ENCODE data around the gene CDK5RAP1.

Gene CDK5RAP1

DNA sequence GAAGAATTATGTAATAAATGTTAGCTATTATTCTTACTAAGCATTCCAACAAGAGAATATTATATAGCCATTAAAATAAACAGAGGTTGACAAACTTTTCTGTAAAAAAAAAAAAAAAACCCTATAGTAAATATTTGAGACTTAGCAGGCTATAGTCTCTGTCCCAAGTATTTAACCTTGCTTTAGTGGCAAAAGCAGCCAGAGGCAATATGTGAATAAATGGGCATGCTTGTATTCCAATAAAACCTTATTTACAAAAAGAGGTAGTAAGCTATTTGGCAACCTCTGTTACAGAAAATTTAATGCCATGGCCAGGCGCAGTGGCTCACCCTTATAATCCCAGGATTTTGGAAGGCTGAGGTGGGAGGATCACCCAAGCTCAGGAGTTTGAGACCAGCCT, 14.6 kb downstream of the CDK5RAP1 start:
- DNase-seq (ENCODE audit: low read depth), result no peak

DNA sequence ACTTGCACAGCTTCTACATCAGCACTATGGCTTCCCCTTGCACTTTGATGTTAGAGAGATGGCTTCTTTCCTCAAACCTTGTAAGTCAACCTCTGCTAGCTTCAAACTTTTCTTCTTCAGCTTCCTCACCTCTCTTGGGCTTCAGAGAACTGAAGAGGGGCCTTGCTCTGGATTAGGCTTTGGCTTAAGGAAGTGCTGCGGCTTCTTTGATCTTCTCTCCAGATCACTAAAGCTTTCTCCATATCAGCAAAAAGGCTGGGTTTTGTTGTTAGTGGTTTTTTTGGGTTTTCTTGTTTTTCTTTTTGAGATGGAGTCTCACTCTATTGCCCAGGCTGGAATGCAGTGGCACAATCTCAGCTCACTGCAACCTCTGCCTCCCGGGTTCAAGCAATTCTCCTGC, 24.0 kb downstream of the CDK5RAP1 start:
- DNase-seq (ENCODE audit: low read depth), result no peak

DNA sequence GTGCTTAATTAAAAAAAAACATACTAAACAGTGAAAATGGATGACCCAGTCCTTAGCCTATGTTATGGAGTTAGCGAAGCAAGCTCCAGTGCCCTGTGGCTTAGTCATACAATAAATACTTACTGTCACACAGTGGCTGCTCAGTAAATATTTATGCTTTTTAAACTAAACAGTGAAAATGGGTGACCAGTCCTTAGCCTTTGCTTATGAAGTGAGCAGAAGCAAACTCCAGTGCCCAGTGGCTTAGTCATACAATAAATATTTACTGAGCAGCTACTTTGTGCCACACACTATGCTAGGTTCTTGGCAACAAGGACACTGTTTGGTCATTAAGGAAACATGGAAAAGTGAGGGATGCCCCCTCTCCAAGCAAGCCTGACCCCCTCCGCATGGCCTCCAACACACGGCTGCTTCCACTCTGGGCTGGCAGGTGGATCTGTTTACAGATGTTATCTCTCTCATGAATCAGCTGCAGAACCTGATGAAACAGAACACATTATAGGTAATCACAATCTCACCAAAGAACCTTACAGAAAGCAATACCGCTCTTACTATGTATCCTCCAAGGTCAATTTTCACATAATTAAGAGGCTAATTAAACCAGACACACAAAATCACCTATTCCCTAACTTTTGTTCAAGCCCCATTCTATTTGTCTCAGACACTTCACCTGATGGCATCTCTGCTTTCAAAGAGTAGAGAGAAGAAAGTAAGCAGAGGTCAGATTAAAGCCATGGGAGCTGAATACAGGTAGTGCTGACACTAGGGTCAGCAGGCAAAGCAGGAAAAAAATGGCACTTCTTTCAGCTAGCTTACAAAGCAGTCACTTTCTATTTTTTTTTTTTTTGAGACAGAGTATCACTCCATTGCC, 27.3 kb downstream of the CDK5RAP1 start:
- no peak for DNase-seq (ENCODE audit: low read depth)

- no peak for DNase-seq (ENCODE audit: low read depth)
Measured at GRCh38 chr20:33372993-33373441, 28.3 kb downstream of the CDK5RAP1 start.

GRCh38 chr20:33370291-33370690, 31.0 kb downstream of the CDK5RAP1 start:
- peak; percentile 53 for DNase-seq (ENCODE audit: low read depth)

DNA sequence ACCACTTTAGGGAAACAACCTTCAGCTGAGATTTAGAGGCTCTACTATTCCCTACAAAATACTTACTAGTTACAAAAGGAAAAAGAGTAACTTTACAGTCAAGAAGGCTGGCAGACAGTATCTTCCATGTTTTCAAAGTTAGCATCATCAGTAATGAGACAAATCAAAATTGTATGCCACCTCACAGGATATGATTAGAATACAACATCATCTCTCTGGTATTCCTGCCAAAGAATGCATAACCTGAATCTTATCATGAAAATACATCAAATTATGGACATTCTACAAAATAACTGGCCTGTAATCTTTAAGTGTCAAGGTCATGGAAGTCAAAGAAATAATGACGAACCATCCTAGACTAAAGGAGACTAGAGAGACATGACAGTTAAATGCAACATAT, 38.4 kb downstream of the CDK5RAP1 start:
- no peak for DNase-seq (ENCODE audit: low read depth)

DNA sequence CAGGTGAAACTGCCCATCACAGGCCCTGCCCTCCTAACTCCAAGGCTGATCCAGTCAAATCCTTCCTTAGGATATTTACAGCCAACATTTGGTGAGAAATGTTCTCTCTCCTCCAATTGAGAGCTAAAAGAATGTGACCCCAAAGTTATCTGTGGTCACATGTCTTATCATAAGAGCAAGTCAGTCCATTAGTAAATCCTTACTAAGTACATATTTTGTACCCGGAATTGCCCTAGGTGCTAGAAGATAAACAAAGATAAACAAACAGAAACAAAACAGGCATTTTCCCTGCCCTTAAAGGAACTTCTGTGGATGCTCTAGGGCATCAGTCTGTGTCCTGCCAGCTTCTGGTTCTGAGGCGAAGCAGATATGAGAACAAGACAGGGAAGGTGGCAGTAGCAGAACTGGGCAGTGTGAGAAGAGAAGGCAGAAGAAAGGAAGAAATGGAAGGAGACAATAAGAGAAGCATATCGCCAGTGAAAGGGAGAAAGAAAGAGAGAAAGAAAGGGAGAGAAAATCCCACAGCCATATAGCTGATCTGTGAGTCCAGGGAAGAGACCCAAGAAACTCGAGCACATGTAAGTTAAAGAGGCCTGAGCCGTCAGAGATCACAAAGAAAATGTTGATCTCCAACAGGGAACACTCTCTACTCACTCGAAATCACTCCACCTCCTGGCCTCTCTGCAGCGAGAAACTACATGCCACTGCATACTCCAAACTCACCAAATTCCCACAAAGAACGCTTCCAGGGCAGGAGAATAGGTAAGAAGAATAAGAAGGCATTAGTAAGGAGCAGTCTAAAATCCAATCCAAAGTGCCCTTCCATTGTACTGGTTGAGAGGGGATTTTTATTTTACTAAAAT, 41.7 kb downstream of the CDK5RAP1 start:
- no peak for DNase-seq (ENCODE audit: low read depth)

GRCh38 chr20:33353013-33353402, 48.3 kb downstream of the CDK5RAP1 start:
- DNase-seq (ENCODE audit: low read depth), result no peak

- no peak for DNase-seq (ENCODE audit: low read depth)
Measured at GRCh38 chr20:33352258-33353012, 48.9 kb downstream of the CDK5RAP1 start.

DNA sequence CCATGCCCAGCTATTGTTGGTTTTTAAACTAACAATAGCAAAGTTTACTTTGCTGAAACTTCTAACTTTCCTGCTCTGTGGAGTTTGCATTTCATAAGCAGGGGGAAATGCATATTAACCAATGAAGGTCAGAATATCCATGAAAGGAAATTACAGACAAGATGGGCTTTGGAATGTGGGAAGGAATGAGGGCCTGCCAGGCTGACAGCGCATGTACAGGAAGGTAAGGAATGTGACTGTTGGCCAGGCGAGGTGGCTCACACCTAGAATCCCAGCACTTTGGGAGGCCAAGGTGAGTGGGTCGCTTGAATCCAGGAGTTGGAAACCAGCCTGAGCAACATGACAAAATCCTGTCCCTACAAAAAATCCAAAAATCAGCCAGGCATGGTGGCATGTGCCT, 49.6 kb downstream of the CDK5RAP1 start:
- DNase-seq (ENCODE audit: low read depth), result no peak

GRCh38 chr20:33349493-33349892, 51.8 kb downstream of the CDK5RAP1 start:
- DNase-seq (ENCODE audit: low read depth), result no peak

GRCh38 chr20:33348136-33348937, 53.0 kb downstream of the CDK5RAP1 start:
- DNase-seq (ENCODE audit: low read depth), result no peak

DNA sequence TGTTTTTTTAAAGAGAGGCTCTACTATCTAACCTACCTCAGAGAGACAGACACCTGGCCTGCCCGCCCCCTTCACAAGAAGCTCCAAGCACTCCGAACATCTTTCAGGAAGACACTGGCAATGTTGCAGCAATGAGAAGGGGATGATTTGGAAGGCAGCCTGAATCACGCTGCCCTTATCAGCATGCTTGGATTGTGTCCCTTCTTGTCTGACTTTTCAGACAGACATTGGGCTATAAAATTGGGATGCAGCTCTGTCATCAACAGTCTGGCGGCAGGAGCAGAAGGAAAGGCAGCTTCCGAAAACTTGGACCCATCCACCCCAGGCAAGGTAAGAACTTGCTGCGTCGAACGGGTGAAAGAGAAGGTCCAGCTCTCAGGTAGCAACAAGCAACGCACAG, 56.0 kb downstream of the CDK5RAP1 start:
- DNase-seq (ENCODE audit: low read depth), result no peak

DNA sequence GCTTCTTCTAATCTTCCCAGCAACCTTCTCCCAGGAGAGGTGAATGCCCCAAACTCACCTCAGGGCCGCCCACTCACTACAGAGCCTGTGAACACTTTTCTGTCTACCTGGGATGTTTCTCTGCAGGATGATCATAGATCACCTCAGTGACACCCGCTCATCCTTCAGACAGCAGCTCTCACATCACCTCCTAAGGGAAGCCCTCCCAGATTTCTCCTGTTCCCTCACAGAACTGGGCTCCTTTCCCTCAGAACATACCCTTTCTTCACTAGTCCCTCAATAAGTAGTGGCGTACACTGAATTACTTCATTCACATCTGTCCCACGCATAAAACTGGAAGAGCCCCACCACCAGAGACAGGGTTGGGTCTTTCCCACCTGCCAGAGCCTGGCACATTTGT, 57.8 kb downstream of the CDK5RAP1 start:
- DNase-seq (ENCODE audit: low read depth), result no peak

- no peak for DNase-seq (ENCODE audit: low read depth)
Measured at GRCh38 chr20:33339515-33340058, 61.7 kb downstream of the CDK5RAP1 start.

GRCh38 chr20:33338467-33339258, 62.7 kb downstream of the CDK5RAP1 start:
- no peak for DNase-seq (ENCODE audit: low read depth)

GRCh38 chr20:33337531-33338165, 63.7 kb downstream of the CDK5RAP1 start:
- DNase-seq (ENCODE audit: low read depth), result no peak

GRCh38 chr20:33337119-33337518, 64.2 kb downstream of the CDK5RAP1 start:
- DNase-seq (ENCODE audit: low read depth), result no peak

DNA sequence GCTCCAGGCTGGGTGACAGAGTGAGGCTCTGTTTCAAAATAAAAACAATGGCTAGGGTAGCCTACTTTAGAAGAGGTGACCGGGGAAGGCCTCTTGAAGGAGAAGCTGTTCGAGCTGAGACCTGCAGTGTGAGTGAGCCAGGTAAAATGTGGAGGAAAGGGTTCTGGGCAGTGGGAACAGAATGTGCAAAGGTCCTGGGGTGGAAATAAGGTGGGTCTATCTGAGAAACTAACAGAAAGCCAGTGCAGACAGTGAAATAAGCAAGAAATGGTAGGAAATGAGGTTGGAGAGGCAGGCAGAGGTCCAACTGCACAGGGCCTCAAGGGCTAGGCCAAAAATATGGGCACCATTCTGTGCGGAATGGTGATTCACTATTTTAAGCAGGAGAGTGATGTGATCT, 64.9 kb downstream of the CDK5RAP1 start:
- no peak for DNase-seq (ENCODE audit: low read depth)

DNA sequence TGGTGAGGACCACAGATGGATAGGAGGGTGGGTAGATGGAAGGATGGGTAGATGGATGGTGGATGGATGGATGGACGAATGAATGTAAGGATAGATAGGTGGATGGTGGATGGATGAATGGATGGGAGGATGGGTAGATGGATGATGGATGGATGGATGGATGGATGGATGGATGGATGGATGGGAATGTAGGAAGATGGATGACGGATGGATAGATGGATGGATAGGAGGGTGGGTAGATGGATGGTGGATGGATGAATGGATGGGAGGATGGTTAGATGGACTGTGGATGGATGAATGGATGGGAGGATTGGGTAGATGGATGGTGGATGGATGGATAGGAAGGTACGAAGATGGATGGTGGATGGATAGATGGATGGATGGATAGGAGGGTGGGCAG, 67.2 kb downstream of the CDK5RAP1 start:
- DNase-seq (ENCODE audit: low read depth), result no peak
